Measurements from ENCODE around the gene LRRC70. TPM values are rescaled to one million over a fixed set of nuclear protein-coding genes. Genes with fewer than 3 reads are reported as not detected.
A peak's percentile ranks its signal among the peaks of the same experiment; 100 is the strongest.

The LRRC70 gene
- total RNA-seq (under 1 TPM; 0.13 to 0.60 TPM), polyA plus RNA-seq (1.1 TPM)

GRCh38 chr5:62578540-62578939, at the start of gene LRRC70:
Gene LRRC70 (plus strand): TSS chr5:62578819. CDS start chr5:62579439, 620 bp downstream.
- ChIA-PET POLR2A (interaction anchor here (0.7 to 1.0 kb wide), 2 partner anchors 8 to 30 kb away, joined by 4 to 8 read pairs; no protein-coding TSS in a partner anchor), CTCF (interaction anchor here (1.0 kb wide), 1 partner anchor 26 kb away, joined by 3 read pairs; no protein-coding TSS in a partner anchor)
- Mint-ChIP-seq H3K27me3 (no peaks in the 10 kb centered on the region), H3K36me3 (peaks cover 0 to 18% (median 11%) of the 10 kb centered on the region in 3 donors), H3K4me1 (peaks cover 16 to 40% (median 22%) of the 10 kb centered on the region in 3 donors), H3K9me3 (no peaks in the 10 kb centered on the region), H3K27ac (peak within 1 kb of the TSS; percentile 57 to 91 (median 85)), H3K4me3 (peak within 1 kb of the TSS; percentile 33 to 72 (median 61))
- Histone ChIP-seq H3K4me3 (ENCODE audit: low read length) (no peak within 1 kb of the TSS), H3K4me1 (ENCODE audit: insufficient read depth, low read length) (peaks cover 5% of the 10 kb centered on the region), H3K27me3 (ENCODE audit: insufficient read depth, low read length, poor library complexity, severe bottlenecking) (no peaks in the 10 kb centered on the region), H3K36me3 (ENCODE audit: insufficient read depth, low read length) (no peaks in the 10 kb centered on the region), H3K27ac (ENCODE audit: low read depth, low read length) (no peak within 1 kb of the TSS), H3K9me3 (ENCODE audit: low read length) (no peaks in the 10 kb centered on the region)
- DNase-seq, result peak in 2 of 5 donors; percentile 78 to 81

- Histone ChIP-seq H3K36me3 (ENCODE audit: insufficient read depth, low read length) (peaks cover 6% of the 10 kb centered on the region), H3K9me3 (ENCODE audit: low read length) (no peaks in the 10 kb centered on the region), H3K4me3 (ENCODE audit: low read length) (no peak overlapping the region), H3K27ac (ENCODE audit: low read depth, low read length) (no peak overlapping the region), H3K27me3 (ENCODE audit: insufficient read depth, low read length, poor library complexity, severe bottlenecking) (no peaks in the 10 kb centered on the region), H3K4me1 (ENCODE audit: insufficient read depth, low read length) (no peaks in the 10 kb centered on the region)
- H3K36me3 Mint-ChIP-seq, result peaks cover 10 to 45% (median 14%) of the 10 kb centered on the region in 3 donors
- H3K9me3 Mint-ChIP-seq, result no peaks in the 10 kb centered on the region
- no peaks in the 10 kb centered on the region for H3K27me3 Mint-ChIP-seq
- no peak overlapping the region for H3K4me3 Mint-ChIP-seq
- H3K27ac Mint-ChIP-seq, result no peak overlapping the region
- POLR2A ChIA-PET, result no interaction called here
- DNase-seq, result no peak
- CTCF ChIA-PET, result no interaction called here
- no peaks in the 10 kb centered on the region for H3K4me1 Mint-ChIP-seq
Measured at GRCh38 chr5:62533597-62533996, 45.0 kb upstream of the LRRC70 start.

- Histone ChIP-seq H3K27ac (ENCODE audit: low read depth, low read length) (no peak overlapping the region), H3K4me1 (ENCODE audit: insufficient read depth, low read length) (no peaks in the 10 kb centered on the region), H3K27me3 (ENCODE audit: insufficient read depth, low read length, poor library complexity, severe bottlenecking) (no peaks in the 10 kb centered on the region), H3K9me3 (ENCODE audit: low read length) (no peaks in the 10 kb centered on the region), H3K36me3 (ENCODE audit: insufficient read depth, low read length) (peaks cover 6% of the 10 kb centered on the region), H3K4me3 (ENCODE audit: low read length) (no peak overlapping the region)
- H3K27ac Mint-ChIP-seq, result no peak overlapping the region
- H3K4me3 Mint-ChIP-seq, result no peak overlapping the region
- no peaks in the 10 kb centered on the region for H3K4me1 Mint-ChIP-seq
- DNase-seq, result no peak
- no peaks in the 10 kb centered on the region for H3K9me3 Mint-ChIP-seq
- no peaks in the 10 kb centered on the region for H3K27me3 Mint-ChIP-seq
- H3K36me3 Mint-ChIP-seq, result peaks cover 13 to 53% (median 17%) of the 10 kb centered on the region in 3 donors
- ChIA-PET POLR2A (no interaction called here), CTCF (no interaction called here)
Measured at GRCh38 chr5:62534461-62535236, 44.0 kb upstream of the LRRC70 start.

- no peaks in the 10 kb centered on the region for H3K9me3 ChIP-seq (ENCODE audit: low read length)
- H3K4me3 ChIP-seq (ENCODE audit: low read length), result no peak overlapping the region
- no peaks in the 10 kb centered on the region for H3K4me1 ChIP-seq (ENCODE audit: insufficient read depth, low read length)
- H3K27me3 Mint-ChIP-seq, result no peaks in the 10 kb centered on the region
- no peaks in the 10 kb centered on the region for H3K4me1 Mint-ChIP-seq
- peaks cover 12 to 50% (median 13%) of the 10 kb centered on the region in 3 donors for H3K36me3 Mint-ChIP-seq
- no peak overlapping the region for H3K4me3 Mint-ChIP-seq
- ChIA-PET POLR2A (no interaction called here), CTCF (no interaction called here)
- H3K27me3 ChIP-seq (ENCODE audit: insufficient read depth, low read length, poor library complexity, severe bottlenecking), result no peaks in the 10 kb centered on the region
- H3K36me3 ChIP-seq (ENCODE audit: insufficient read depth, low read length), result peaks cover 6% of the 10 kb centered on the region
- H3K27ac Mint-ChIP-seq, result no peak overlapping the region
- no peaks in the 10 kb centered on the region for H3K9me3 Mint-ChIP-seq
- no peak for DNase-seq
- no peak overlapping the region for H3K27ac ChIP-seq (ENCODE audit: low read depth, low read length)
Measured at GRCh38 chr5:62536232-62536631, 42.4 kb upstream of the LRRC70 start.

GRCh38 chr5:62536783-62537182, 41.8 kb upstream of the LRRC70 start:
- no peaks in the 10 kb centered on the region for H3K9me3 ChIP-seq (ENCODE audit: low read length)
- H3K4me3 ChIP-seq (ENCODE audit: low read length), result no peak overlapping the region
- ChIA-PET POLR2A (no interaction called here), CTCF (no interaction called here)
- H3K27ac ChIP-seq (ENCODE audit: low read depth, low read length), result no peak overlapping the region
- no peaks in the 10 kb centered on the region for H3K4me1 Mint-ChIP-seq
- H3K4me1 ChIP-seq (ENCODE audit: insufficient read depth, low read length), result no peaks in the 10 kb centered on the region
- DNase-seq, result no peak
- no peaks in the 10 kb centered on the region for H3K9me3 Mint-ChIP-seq
- H3K27ac Mint-ChIP-seq, result no peak overlapping the region
- no peaks in the 10 kb centered on the region for H3K27me3 Mint-ChIP-seq
- no peak overlapping the region for H3K4me3 Mint-ChIP-seq
- H3K36me3 ChIP-seq (ENCODE audit: insufficient read depth, low read length), result peaks cover 6% of the 10 kb centered on the region
- H3K36me3 Mint-ChIP-seq, result peaks cover 8 to 48% (median 10%) of the 10 kb centered on the region in 3 donors
- no peaks in the 10 kb centered on the region for H3K27me3 ChIP-seq (ENCODE audit: insufficient read depth, low read length, poor library complexity, severe bottlenecking)

- DNase-seq, result no peak
- POLR2A ChIA-PET, result no interaction called here
- no peak overlapping the region for H3K27ac ChIP-seq (ENCODE audit: low read depth, low read length)
Measured at GRCh38 chr5:62538017-62538942, 40.3 kb upstream of the LRRC70 start.

GRCh38 chr5:62542720-62543119, 35.9 kb upstream of the LRRC70 start:
- DNase-seq, result no peak
- Histone ChIP-seq H3K9me3 (ENCODE audit: low read length) (no peaks in the 10 kb centered on the region), H3K4me3 (ENCODE audit: low read length) (no peak overlapping the region), H3K36me3 (ENCODE audit: insufficient read depth, low read length) (peaks cover 3% of the 10 kb centered on the region), H3K4me1 (ENCODE audit: insufficient read depth, low read length) (no peaks in the 10 kb centered on the region), H3K27ac (ENCODE audit: low read depth, low read length) (no peak overlapping the region), H3K27me3 (ENCODE audit: insufficient read depth, low read length, poor library complexity, severe bottlenecking) (no peaks in the 10 kb centered on the region)
- H3K4me1 Mint-ChIP-seq, result no peaks in the 10 kb centered on the region
- no peak overlapping the region for H3K27ac Mint-ChIP-seq
- H3K4me3 Mint-ChIP-seq, result no peak overlapping the region
- peaks cover 23 to 56% (median 25%) of the 10 kb centered on the region in 3 donors for H3K36me3 Mint-ChIP-seq
- ChIA-PET CTCF (no interaction called here), POLR2A (no interaction called here)
- H3K27me3 Mint-ChIP-seq, result no peaks in the 10 kb centered on the region
- peaks cover 0 to 8% (median 0%) of the 10 kb centered on the region in 5 donors for H3K9me3 Mint-ChIP-seq

More at GRCh38 chr5:62538017-62538942, 40.3 kb upstream of the LRRC70 start:
- H3K4me3 ChIP-seq (ENCODE audit: low read length), result no peak overlapping the region
- H3K4me1 ChIP-seq (ENCODE audit: insufficient read depth, low read length), result no peaks in the 10 kb centered on the region
- peaks cover 6% of the 10 kb centered on the region for H3K36me3 ChIP-seq (ENCODE audit: insufficient read depth, low read length)
- no peaks in the 10 kb centered on the region for H3K27me3 ChIP-seq (ENCODE audit: insufficient read depth, low read length, poor library complexity, severe bottlenecking)
- H3K9me3 Mint-ChIP-seq, result no peaks in the 10 kb centered on the region
- no peaks in the 10 kb centered on the region for H3K4me1 Mint-ChIP-seq
- no peak overlapping the region for H3K4me3 Mint-ChIP-seq
- no peak overlapping the region for H3K27ac Mint-ChIP-seq
- CTCF ChIA-PET, result no interaction called here
- H3K36me3 Mint-ChIP-seq, result peaks cover 8 to 45% (median 11%) of the 10 kb centered on the region in 3 donors
- H3K27me3 Mint-ChIP-seq, result no peaks in the 10 kb centered on the region
- no peaks in the 10 kb centered on the region for H3K9me3 ChIP-seq (ENCODE audit: low read length)

Measured in CD8-positive, alpha-beta memory T cell (primary cell).